ENCODE results near the gene ESAM.
"Not testable (repeated sequence)": the region's sequence is repeated elsewhere in the genome, so short reads cannot be mapped to it uniquely, and the experiment has no call there.

The ESAM gene

GRCh38 chr11:124770959-124771358 is 8.9 kb upstream of the ESAM start:
- DNase-seq (ENCODE audit: low read depth): not testable (repeated sequence)

- no peak for DNase-seq (ENCODE audit: low read depth)
Measured at GRCh38 chr11:124769806-124770774, 8.0 kb upstream of the ESAM start.

- DNase-seq (ENCODE audit: low read depth): no peak
Measured at GRCh38 chr11:124768914-124769313, 6.8 kb upstream of the ESAM start.

GRCh38 chr11:124766156-124766555 is 4.1 kb upstream of the ESAM start:
- no peak for DNase-seq (ENCODE audit: low read depth)

GRCh38 chr11:124763156-124763947 is 1.3 kb upstream of the ESAM start:
- DNase-seq (ENCODE audit: low read depth): peak; percentile 90

- DNase-seq (ENCODE audit: low read depth): no peak
Measured at GRCh38 chr11:124762624-124763155, 600 bp upstream of the ESAM start.

- DNase-seq (ENCODE audit: low read depth): no peak
Measured at GRCh38 chr11:124761301-124762104, 587 bp downstream of the ESAM start.

GRCh38 chr11:124760806-124761205 is 1.3 kb downstream of the ESAM start:
- DNase-seq (ENCODE audit: low read depth): no peak

- DNase-seq (ENCODE audit: low read depth): no peak
Measured at GRCh38 chr11:124760205-124760652, 1.9 kb downstream of the ESAM start.

GRCh38 chr11:124759266-124760204 is 2.6 kb downstream of the ESAM start:
- DNase-seq (ENCODE audit: low read depth): no peak

- DNase-seq (ENCODE audit: low read depth): peak; percentile 62
Measured at GRCh38 chr11:124758355-124759265, 3.5 kb downstream of the ESAM start.

GRCh38 chr11:124757320-124757719 is 4.8 kb downstream of the ESAM start:
- DNase-seq (ENCODE audit: low read depth): no peak

- DNase-seq (ENCODE audit: low read depth): no peak
Measured at GRCh38 chr11:124756753-124757227, 5.3 kb downstream of the ESAM start.

- no peak for DNase-seq (ENCODE audit: low read depth)
Measured at GRCh38 chr11:124756033-124756752, 5.9 kb downstream of the ESAM start.

GRCh38 chr11:124754710-124755109 is 7.4 kb downstream of the ESAM start:
- no peak for DNase-seq (ENCODE audit: low read depth)

GRCh38 chr11:124754309-124754708 is 7.8 kb downstream of the ESAM start:
- DNase-seq (ENCODE audit: low read depth): no peak

GRCh38 chr11:124753624-124754023 is 8.5 kb downstream of the ESAM start:
- no peak for DNase-seq (ENCODE audit: low read depth)

GRCh38 chr11:124753205-124753604 is 8.9 kb downstream of the ESAM start:
- no peak for DNase-seq (ENCODE audit: low read depth)

Measured in activated T-cell treated with anti-CD3 and anti-CD28 coated beads for 1 hour (primary cell).